Erythroblast (primary cell): Measurements from ENCODE around the gene ATG7.

Source experiments
- GATA1 ChIP-seq: IDR thresholded peaks from 2 replicates; pipeline ENCODE4 v1.6.1; 2011; ENCODE audit warnings: low read depth, mild to moderate bottlenecking, control low read depth, low read length, moderate library complexity
- POLR2A ChIP-seq: IDR thresholded peaks from 2 replicates; pipeline ENCODE4 v1.6.1; 2011; ENCODE audit warnings: mild to moderate bottlenecking, low read length

GRCh38 chr3:11563159-11563864 is 291.1 kb downstream of the ATG7 start:
- no peak for TF ChIP-seq POLR2A
- TF ChIP-seq GATA1: no peak
